ENCODE data around the gene DYRK4.

DYRK4 gene

DNA sequence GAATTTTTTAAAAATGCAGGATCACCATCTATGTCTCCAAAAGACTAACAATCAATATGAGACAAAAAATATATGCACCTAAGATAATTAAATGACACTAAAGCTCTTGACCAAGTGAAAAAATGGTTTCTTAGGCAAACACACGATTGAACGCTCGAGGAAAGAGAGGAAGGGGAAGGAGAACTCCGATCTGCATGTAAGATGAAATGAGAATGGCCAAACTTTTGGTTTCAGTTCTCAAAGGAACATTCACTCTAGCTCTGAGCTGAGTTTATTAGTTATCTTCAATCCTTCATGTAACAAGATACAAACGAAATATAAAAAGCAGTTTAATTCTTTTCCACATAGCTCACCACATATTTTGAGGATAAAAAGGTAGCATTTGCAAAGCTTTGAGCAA, 2.8 kb downstream of the DYRK4 start:
- no peak for DNase-seq

DNA sequence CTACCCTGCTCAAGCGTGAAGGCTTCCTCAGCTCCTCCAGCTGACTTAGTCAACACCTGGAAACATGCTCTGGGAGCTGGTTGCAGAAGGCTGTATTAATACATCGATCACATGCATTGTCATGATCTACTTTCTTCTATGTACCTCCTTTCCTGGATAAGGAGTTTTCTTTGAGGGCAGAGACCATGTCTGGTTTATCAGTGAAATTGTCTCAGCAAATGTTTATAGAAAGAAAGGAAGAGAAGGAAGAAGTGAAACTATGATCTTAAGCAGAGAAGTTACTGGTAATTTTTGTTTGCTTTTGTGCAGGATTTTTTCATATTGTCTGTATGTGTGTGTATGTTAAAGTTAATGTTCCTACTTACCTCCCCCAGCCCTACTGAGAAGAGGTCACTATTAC, 4.5 kb downstream of the DYRK4 start:
- DNase-seq, result no peak

DNA sequence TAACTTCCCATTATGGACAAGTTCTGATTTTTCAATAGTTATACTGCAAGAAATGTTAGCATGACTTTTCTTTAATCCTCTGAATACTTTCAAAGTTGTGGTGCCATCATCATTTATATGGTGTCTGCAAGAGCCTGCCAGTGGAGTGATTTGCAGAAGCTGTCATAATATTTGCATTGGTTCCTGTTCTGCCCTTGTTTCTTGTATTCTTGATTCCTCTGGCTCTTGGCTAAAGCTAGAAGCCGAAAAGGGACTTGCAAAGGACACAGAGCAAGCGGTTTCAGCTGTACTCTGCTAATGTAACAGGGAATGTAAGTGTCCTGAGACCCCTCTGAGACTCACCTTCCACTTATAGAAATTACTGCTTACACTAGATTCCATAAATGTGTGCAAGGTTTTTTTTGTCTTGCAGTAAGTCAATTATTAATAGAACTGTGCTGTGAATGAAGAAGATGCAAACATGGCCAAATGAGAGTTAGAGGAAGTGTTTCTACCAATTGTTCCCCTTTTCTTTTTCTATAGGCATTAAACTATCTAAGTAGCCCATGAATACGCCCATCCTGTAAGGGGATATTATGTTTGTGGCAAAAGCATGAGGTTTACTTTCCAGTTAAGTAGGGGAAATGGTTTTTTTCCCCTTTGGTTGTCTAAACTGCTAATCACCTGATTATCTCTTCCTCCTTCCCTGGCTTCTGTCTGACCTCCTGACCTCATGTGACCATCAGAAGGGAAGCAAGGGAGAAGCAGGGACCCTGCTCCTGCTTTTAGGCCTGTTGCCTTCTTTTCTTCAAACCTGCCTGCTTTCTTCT, 5.3 kb downstream of the DYRK4 start:
- DNase-seq, result no peak

DNA sequence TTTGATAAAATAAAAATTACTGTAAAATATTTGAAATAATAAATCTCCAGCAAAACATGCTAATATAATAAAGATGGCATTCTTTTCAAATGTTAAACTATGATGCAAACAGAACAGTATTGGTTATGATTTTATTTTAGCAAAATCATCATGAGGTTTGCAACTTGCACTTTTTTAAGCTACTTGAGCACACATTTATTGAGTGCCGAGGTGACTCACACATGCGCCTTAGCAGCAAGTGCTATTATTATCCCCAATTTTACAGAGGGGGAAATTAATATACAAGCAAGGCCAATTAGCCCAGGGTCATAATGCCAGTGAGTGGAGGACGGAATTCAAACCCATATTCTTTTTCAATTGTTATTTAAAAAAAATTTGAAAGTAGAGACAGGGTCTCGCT, 7.3 kb downstream of the DYRK4 start:
- no peak for DNase-seq

DNA sequence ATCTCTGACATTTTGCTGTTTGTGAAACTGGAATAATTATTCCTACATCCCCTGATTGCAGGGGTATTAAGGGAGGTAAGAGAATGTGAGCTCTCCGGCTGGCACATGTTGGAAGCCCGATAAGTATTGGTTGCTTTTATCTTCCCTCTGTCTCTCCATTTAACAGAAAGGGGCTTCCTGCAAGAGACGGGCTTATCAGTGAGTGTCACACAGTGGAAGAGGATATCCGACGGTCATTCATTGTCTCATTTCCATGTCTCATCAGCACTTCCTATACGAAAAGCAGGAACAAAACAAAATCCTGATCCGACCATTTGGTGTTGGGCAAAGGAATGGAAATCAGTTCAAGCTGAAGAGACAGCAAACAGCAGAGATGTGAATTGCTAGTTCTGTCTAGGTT, 10.7 kb downstream of the DYRK4 start:
- no peak for DNase-seq

DNA sequence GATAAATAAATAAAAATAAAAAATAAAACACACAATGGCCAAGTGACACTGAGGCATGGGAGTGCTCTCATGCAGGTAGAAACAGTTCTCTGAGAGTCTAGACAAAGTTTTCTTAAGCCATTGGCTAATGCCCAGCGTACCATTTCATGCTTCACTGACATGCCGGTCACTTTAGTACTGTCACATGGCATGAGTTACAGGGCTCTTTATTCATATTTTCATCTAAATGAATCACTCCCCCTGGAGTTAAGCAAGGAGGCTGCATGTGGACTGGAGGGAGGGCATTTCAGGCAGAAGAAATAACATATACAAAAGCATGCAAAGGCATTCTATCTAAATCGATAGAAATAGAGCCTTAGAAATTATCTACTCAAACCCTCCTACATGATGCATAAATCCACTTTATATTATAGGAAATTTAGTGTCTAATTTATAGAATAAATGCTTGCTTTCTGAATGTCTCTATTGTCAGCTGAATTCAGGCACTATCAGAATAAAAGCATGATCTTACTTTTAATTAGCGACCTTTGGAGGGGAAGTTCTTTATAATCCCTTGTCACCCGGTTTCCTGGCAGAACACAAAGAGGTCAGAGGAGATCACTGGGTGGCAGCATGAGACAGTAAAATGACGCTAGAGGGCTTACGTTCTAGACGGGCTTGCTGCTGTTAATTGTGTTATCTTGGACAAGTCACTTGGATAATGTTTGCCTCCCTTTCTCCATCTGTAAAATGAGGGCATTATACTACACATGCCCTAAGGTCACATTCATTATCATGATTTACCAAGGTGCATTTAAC, 17.5 kb downstream of the DYRK4 start:
- no peak for DNase-seq

DNA sequence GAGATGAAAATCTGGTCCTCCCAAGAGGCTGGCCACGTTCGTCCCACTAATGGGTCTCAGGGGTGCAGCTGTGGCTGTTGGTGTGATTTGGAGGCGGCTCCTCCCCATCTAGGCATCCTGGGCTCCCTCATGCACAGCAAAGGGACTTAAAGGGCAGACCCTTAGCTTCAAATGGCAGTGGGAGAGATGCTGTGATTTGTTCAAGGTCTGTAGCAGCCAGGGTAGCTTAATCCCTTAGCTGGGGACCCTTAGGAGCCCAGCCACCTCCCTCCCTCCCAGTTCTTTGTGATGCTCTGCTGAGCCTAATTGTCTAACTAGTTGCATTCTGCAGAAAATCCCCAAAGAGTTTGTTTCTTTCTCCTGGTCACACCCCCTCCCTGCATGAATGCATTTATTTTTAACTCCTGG, 18.3 kb downstream of the DYRK4 start:
- DNase-seq, result no peak

DNA sequence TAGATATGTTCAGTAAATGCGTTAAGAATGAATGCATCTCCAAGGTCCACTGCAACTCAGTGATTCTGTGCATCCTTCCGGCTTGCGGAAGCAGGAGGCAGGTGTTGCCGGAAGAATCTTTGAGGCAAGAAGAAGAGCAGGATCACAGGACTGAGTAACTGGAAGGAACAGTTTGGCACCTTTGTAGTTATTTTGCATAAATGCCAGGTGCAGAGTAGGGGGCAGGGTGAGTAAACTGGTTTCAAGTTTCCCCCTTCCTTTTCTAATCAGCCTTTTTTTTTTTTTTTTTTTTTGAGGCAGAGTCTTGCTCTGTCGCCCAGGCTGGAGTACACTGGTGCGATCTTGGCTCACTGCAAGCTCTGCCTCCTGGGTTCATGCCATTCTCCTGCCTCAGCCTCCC, 22.3 kb downstream of the DYRK4 start:
- no peak for DNase-seq

DNA sequence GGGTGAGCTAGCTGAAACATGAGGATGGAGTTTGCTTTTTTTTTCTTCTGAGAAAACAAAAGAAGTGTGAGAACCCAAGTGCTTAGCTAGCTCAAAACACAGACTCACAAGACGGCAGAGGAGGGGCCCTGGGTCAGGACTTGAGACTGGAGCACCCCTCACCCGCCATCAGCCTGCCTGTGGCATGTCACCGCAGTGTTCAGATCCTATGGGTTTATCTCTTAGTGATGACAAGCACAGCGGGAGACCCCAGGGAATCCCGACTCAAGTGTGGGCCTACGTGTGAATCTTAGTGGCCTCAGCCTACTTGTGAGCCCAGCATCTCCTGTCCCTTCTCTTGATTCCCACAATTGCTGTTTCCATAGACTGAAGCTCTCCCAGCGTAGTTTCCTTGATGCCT, 22.9 kb downstream of the DYRK4 start:
- no peak for DNase-seq

DNA sequence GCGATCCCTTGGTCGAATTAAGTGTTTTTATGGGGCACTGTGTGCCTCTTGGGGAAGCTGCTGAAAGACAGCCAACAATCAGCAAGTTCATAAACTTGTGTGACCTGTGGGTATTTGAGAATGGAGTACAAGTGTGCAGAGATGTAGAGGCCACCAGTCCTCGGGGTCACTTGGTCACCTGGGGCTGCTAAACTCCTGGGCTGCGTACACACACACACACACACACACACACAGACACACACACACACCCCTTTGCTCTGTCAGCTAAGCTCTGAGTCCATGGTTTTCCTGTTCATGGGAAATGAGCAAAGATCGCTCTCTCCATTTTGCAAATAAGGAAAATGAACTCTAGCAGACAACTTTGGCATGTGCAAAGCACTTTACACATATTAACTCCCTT, 24.5 kb downstream of the DYRK4 start:
- DNase-seq, result no peak

DNA sequence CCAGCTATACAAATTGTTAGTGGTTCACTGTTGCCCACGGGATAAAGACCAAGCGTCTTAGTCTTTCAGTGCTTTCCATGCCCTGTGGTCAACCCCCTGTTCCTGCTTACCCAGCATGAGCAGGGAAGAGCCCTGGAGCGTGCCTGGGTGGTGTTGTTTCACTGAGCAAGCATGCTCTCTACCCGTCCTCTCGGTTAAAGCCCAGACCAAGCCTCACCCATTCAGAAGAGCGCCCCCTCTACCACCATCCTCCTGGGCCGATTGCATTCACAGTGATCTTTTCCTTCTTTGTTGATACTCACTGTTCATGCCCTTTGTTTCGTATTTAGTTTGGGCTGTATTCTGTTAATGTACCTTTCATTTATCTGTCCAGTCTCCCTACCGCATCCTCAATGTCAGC, 25.1 kb downstream of the DYRK4 start:
- no peak for DNase-seq

DNA sequence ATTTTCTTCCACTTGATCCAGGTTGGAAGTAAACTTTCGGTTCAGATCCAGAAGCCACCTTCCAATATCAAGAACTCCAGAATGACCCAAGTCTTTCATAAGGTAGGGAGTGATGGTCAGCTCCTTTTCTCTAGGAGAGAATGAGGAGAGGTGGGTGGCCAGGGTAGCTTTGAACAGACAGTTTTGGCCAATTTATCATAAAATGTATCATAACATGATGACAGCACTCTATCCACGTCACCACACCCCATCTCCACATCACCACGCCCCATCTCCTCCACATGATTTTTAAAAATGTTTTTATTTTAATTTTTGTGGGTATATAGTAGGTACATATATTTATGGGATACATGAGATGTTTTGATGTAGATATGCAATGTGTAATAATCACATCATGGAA, 26.9 kb downstream of the DYRK4 start:
- no peak for DNase-seq

DNA sequence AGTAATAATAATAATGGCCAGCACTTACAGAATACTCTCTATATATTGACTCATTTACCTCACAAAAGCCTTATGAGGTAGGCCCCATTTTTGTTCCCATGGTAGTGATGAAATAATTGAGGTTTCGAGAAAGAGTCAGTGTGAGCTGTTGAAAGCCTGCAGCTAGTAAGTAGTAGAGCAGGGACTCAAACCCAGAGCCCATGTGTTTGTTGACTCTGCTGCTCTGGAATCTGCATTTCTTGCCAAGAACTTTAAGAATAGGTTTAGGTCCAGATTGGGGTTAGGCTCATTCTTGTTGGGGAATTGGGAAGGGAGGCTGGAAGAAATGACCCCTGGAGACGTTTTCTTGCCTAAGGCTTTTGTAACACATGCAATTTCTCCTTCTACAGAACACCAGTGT, 27.9 kb downstream of the DYRK4 start:
- no peak for DNase-seq

DNA sequence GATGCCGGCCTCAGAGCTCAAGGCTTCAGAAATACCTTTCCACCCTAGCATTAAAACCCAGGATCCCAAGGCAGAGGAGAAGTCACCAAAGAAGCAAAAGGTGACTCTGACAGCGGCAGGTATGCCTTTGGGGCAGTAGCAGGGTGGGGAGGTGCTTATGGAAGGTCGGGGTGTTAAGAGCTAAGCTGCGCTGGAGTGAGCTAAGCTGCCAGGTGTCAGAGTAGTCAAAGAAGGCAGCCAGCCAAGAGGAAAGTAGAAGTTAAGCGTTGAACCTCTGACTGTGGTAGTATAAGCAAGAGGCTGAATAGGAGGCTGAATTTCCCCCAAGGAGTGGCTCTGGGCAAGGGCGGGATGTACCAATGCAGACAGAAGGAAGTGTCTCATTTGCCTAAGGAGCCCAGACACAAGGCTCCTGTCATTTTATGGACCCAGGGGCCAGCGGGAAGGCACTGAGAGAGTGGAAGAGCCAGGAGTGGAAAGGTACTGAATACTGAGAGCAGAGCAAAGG, 29.2 kb downstream of the DYRK4 start:
- DNase-seq, result no peak

DNA sequence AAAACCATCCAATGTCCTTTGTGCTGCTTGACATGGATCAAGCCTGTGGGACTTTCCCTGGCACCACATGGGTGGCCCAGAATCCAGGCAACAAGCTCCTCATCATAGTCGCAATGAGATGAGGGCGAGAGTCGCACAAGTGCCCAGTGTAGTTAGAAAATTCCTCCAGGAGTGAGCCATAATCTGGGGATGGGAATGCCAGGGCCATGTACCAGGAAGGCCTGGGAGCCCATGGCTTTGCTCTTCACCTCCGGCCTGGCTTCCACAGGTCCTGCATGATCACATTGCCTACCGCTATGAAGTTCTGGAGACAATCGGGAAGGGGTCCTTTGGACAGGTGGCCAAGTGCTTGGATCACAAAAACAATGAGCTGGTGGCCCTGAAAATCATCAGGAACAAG, 33.9 kb downstream of the DYRK4 start:
- DNase-seq, result no peak

DNA sequence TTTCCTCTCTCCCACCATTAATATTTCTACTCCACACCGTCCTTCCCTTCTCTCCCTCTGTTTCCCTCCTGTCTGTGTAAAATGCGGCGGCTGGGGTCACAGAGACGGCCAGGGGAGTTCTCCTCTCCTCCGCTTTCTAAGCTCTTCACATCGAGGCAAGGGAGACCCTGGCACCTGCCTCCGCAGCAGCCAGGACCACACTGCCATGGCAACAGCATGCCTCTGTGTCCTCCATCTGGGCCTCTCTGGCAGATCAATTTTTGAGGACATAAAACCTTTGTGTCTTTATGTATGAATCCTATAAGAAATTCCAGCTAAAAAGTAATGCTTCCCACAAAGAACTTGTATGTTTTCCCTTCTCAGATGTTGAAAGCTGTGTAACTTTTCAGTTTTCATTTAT, 41.4 kb downstream of the DYRK4 start:
- no peak for DNase-seq

DNA sequence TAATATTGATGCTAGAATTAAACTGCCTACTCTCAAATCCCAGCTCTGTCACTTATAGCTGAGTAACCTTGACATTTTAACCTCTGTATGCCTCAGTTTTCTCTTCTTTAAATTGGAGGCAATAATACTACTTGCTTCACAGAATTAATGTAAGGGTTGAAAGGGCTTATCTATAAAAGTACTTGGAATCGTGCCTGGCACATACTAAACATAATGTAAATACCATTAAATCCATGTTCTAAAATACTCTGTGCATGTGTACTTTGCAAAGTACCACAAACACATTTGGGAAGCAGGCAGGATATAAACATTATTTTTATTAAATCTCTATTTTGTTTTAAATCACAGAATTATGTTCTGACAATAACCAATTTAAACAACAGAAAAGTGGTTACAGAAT, 41.9 kb downstream of the DYRK4 start:
- DNase-seq, result no peak

DNA sequence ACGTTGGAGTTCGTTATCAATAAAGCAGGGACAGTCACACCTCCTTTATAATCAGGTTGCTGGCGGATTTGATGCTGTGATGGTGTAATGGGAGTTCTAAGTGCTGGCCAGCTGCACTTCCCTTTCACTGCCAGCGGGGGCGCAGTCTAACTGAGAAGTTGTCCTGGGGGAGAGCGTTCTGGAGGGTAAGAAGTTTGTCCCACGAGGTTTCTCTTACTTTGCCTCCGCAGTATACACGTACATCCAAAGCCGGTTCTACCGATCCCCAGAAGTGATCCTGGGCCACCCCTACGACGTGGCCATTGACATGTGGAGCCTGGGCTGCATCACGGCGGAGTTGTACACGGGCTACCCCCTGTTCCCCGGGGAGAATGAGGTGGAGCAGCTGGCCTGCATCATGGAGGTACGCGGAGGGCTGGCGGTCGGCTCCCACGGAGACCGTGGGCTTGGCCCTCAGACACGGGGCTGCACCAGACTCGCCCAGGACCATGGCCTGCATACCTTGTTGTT, 42.7 kb downstream of the DYRK4 start:
- peak; percentile 88 for DNase-seq

DNA sequence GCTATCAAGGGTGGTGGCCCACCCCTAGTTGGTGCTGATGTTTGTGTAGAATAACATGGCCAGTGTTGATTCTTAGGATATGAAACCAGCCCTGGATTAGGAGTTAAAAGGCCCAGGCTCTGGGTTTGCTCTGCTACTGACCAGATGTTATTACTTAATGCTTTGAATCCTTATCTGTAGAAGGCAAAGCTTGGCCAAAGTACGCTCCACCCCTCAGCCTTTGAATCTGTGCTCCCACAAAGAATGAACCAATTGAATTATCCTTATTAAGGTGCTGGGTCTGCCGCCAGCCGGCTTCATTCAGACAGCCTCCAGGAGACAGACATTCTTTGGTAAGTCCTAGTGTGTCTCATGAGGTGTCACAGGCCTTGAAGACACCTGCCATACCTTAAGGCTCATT, 45.0 kb downstream of the DYRK4 start:
- DNase-seq, result no peak

DNA sequence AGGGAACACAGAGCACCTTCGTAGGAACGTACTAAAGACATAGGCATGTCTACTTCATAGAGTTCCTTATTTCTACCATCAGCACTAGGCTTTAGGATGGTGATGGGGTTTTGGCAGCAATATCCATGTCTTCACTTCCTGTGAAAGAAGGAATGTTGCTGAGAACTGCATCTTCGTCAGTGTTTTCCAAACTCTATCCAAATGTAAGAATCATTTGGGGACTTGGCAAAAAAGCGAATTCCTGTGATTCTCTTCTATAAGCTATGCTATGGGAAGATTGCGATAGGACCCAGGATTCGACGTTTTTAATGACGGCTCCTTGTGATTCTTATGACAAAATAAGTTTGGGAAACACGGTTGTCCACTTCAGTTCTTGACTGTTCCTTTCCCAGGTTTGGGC, 47.1 kb downstream of the DYRK4 start:
- no peak for DNase-seq

DNA sequence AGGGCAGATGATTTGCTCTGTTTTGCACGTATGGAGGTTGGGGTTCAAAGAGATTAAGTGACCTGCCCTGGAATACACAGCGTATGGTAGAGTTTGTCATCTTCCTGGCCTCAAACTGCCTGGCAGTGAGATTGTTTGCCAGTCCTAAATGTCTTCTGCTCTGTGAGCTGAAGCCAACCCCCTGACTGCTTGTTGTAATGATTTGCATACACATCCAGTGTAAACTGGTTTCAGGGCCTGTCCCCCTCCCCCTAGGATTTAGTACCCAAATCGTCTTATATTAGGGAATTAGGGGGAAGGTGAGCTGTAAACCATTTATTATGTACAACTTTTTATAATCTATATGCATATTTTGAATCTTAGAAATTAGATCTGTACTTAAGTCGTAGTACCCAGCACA, 48.5 kb downstream of the DYRK4 start:
- DNase-seq, result no peak

DNA sequence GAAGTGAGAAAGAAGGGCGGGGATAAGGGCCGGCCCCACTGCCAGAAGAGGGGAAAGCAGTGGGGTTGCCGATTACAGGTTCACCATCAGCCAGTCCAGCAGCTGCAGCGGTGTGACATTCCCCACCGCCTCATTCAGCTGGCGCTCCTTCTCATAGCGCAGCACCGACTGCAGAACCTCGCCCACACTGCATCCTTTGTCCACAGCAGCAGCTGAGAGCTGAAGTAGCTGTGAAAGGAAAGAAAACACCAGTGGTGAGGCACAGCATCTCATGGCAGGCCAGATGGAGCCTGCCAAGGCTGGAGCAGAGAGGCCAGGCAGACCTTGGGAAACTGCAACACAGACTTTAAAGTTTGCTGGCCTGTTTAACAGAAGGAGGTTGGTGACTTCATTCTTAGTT, 53.7 kb downstream of the DYRK4 start:
- no peak for DNase-seq

DNA sequence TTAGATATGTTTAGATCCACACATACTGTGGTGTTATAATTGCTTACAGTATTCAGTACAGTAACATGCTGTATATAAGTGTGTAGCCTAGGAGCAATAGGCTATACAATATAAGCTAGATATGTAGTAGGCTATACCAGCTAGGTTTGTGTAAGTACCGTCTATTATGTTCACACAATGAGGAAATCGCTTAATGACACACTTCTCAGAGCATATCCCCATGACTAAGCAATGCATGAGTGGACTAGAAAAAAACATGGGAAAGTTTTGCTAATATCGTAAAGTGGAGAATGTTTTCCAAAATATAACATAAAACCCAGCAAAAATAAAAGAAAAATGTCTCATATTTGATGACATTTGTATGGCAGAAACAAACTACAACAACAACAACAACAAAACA, 59.5 kb downstream of the DYRK4 start:
- DNase-seq, result no peak

DNA sequence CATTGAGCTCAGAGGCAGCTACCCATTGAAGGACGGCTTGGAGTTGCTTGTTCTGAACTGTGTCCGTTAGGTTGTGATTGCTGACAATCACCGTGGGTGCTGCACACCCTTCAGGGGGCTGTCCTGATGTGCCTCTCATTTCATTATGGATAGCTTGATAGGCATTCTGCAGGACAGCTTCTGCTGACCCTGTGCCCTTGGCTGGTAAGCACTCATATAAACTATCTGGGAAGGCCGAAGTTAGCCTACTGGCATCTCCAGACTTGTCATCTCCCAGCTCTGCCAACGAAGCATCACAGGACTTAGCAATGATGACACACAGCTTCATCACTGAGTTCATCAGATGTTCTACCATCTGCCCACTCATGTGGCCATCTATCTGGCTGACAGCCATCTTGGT, 64.5 kb downstream of the DYRK4 start:
- no peak for DNase-seq

Data from fibroblast of skin of right quadriceps (primary cell).